NCI-H460 (cell line): ENCODE measurements around the gene NSFL1C. TPM values are rescaled to one million over a fixed set of nuclear protein-coding genes. Genes with fewer than 3 reads are reported as not detected.

Experiments used
- DNase-seq: peaks from one replicate; pipeline ENCODE4 v3.0.0-alpha.2; 2016; ENCODE audit warnings: low read depth; ENCODE audit errors: extremely low read depth
- total RNA-seq: library from RNA; depleted of rRNA; stranded (reverse); fragments of >200 nt; shearing (Covaris generic); gene quantifications from 2 replicates; pipeline ENCODE4 v1.2.3, GENCODE V29; 2014

NSFL1C gene
- total RNA-seq, 1 experiment from 2014 or later = 48.4 TPM

DNA sequence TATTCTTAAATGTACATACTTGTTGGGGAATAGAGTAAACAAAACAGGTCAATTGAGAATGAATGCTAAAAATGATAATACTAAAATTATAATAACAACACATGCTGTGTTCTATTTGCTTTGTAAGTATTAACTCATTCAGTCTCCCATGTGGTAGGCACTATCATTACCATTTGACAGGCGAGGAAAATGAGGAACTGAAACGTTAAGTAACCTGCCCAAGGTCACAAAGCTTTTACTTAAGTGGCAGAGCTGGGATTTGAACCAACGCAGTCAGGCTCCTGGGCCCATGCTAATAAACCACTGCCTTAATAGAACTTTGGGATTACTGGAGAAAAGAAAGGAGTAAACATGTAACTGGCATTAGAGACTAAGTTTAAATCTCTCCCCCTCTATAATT, 3.8 kb downstream of the NSFL1C start:
- no peak for DNase-seq

DNA sequence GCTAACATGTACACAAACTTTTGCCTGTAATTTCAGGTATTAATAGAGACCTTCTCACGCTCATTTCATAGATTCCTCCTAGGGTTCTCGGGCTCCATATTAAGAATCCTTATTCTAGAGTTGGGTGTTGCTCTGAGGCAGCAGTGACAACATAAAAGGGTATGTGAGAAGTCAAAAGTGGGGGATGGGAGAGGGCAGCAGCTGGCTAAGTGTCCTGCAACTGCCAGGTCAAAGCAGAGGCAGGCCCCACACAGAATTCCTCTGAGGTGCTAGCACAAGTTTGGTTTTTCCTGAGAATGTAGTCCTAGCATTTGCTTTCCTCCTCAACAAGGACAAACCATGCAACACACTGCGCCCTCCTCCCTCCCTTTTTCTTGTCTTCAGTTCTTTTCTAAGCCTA, 4.6 kb downstream of the NSFL1C start:
- DNase-seq = no peak

- DNase-seq = no peak
These were observed 6.4 kb downstream of the NSFL1C start for GRCh38 chr20:1460275-1460674.

DNA sequence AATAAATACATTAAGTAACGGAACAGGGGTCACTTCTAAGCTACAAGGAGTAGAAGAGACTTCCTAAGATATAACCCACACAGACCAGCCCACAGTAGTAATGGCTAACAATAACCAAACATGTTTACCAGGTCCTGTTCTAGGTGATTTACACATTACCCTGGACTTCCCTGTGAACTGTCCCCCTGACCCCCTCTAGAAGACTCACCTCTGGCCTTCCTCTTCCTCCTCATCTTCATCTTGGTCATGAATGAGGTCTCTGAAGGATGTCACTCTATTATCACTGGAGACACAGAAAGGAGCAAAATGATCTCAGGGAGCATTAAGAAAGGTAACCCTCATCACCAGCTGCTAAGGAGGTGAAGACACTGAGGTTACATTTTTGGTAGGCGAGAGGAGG, 8.7 kb downstream of the NSFL1C start:
- DNase-seq = no peak

DNA sequence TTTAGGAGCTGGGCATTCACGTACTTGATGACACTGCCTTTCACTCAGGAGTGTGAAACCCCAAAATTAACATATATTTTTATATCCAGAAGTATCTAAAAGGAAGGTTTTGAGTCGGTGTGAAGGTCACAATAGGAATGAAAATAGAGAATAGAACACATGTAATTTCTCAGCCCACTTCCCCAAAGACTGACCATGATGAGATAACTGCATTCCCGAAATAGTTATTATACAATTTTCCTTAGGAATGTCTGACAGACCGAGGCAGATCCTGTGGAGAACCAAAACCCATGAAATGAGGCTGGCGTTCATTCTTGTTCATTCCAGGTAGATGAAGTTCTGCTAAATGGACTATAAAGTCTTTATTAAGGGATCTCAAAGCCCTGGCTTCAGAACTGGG, 10.3 kb downstream of the NSFL1C start:
- DNase-seq = no peak

DNA sequence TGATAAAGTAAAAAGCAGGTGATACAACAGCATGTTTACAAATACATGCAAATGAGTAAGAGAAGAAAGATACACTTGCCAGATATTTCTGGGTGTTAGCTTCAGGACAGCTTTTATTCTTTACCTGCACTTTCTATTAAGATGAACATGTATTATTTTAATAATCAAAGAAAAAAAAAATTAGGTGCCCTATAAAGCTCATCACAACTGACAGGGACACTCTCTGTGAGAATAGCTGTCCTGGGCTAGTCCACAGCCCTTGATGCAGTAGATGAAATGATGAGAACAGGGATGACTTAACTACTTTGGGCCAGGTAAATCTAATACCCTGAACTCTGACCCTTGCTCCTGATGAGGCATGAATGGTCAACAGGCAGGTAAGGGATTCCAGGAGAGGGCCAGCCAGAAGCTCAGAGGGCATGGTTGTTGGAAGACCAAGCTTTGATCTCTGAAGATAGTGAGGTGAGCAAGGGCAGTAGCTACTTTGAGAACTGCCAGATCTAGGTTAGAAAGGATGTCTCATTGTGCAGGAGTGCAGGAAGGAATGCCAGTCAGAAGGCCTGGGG, 15.6 kb downstream of the NSFL1C start:
- DNase-seq = no peak

- no peak for DNase-seq
These were observed 17.3 kb downstream of the NSFL1C start for GRCh38 chr20:1449370-1449769.

DNA sequence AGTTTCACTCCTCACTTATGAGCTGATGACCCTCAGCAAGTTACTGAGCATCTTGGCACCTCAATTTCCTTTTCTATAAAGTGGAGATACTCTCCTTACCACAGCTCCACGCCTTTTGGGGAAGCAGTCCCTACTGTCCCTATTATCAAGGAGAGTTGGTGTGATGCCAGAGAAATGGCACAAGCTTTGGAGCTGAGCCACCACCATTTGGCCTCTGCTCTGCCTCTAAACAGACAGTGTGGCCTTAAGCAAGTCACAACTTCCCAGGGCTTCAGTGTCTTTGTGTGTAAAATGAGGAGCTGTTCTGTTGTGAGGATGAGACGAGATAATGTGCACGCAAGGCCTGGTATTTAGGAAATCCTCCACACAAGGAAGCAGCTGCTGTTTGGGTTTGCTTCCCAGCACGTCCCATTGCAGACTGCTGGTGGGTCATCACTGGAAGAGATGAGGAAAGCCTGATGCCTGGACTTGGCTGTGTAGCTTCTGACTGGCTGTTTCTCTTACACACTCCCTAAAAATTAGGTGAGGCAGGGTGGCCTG, 18.5 kb downstream of the NSFL1C start:
- no peak for DNase-seq

DNA sequence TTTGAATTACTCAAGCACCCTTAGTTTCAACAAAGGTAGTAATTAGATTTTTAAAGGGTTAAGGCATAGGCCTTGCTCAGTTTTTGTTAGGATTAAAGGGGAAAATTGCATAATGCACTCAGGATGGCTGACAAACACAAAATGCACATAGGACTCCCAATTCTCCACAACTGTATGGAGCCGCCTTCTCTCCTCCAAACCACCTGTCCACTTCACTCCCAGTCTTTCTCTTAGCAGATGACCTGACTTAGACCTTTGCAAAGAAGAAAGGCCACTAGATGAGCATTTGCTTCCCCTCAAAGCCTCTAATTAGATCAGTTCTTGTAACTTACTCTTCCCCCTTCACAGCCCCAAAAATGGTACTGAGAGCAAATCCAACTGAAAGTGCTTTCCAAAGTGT, 20.1 kb downstream of the NSFL1C start:
- no peak for DNase-seq

DNA sequence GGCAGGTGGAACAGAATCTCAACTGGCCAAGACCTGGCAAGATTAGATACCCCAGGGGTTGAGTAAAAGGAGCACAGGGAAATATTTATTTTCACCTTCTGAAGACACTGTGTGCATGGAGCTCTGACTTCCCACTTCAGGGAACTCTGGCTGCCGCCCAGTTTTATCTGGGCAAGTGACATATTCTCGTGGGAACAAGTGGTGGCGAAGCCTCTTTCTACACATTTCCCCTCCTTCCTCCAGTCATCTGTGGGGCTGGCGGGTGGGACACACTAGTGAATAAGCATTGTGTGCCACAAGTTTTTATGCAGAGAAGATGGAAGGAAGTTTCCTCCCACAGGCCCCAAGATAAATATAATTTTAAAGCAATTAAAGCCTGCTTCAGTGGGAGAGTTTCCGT, 23.6 kb downstream of the NSFL1C start:
- DNase-seq = no peak

DNA sequence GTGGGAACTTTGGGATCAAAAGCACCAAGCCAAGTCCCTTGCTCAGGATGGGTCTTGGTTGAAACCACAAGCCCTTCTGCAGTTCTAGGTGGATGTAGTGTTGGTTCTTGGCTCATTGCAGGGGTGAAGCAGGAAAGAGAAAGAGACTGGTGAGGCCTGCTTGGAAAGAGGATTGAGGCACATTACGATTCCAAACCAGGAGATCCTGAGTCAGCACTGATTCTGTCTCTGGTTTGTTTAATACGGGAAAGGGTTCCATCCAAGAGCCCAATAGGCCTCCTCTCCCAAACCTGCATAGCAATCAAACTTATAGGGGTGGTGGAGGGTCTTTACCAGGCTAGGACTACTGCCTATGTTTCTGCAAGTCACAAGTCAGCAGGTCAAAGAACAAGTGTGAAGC, 24.3 kb downstream of the NSFL1C start:
- DNase-seq = no peak

DNA sequence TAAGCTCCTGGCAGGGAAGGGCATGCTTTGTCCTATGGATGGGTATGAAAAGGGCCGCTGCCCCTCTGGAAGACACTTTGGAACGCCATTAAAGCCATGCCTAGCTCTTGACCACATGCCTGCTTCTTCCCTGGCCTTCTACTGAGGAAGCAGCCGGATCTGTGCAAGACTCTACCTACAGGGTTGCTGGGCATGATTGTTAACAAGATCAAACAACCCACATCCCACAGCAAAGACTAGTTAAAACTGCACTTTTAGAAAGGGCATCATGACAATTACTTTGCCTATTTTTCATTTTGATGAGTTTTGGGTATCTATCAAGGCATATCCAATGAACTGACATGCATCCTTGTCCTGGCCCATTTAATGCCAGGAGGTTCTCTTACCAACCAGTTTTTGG, 25.5 kb downstream of the NSFL1C start:
- DNase-seq = no peak

DNA sequence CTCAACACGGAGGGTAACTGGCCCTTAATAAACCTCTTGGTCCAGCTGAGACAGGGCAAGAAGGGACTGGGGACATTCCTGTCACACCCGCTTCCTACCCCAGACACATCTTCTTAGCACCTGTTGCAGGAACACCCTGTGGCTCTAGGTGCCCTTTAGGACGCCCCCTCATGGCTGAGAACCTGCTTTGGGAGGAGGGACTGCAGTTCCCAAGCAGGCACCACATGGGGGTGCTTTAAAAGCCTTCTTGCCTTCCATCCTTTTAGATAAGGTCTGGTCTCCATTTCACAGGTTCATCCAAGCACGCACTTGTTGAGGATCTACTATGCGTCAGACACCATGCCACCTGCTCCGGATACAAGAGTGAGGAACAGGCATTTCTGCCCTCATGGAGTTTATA, 26.6 kb downstream of the NSFL1C start:
- DNase-seq = no peak

GRCh38 chr20:1438361-1438760, 28.3 kb downstream of the NSFL1C start:
- no peak for DNase-seq

DNA sequence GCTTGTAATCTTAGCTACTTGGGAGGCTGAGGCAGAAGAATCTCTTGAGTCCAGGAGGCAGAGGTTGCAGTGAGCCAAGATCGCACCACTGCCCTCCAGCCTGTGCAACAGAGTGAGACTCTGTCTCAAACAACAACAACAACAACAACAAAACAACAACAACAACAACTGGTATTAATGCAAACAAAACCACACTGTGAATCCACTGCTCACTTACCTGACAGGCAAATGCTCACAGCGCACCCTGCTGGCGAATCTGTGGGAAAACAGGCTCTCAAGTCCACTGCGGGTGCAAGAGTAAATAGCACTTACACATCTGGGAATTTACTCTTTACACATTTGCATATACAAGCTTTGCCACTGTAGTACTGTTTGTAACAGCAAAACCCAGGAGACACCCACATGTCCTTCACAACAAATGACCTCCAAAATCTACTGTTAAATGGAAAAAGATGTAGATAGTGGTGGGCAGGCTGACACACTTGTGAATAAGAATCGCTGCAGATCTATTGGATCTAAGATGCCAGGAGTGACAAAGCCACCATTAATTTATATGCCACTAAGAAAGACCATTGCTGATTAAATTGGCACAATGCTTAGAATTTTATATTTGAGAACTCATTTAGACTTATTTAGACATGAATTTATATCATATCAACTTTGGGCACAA, 29.3 kb downstream of the NSFL1C start:
- DNase-seq = peak; percentile 73

GRCh38 chr20:1436263-1436662, 30.4 kb downstream of the NSFL1C start:
- DNase-seq = no peak

GRCh38 chr20:1435337-1435699, 31.3 kb downstream of the NSFL1C start:
- no peak for DNase-seq

DNA sequence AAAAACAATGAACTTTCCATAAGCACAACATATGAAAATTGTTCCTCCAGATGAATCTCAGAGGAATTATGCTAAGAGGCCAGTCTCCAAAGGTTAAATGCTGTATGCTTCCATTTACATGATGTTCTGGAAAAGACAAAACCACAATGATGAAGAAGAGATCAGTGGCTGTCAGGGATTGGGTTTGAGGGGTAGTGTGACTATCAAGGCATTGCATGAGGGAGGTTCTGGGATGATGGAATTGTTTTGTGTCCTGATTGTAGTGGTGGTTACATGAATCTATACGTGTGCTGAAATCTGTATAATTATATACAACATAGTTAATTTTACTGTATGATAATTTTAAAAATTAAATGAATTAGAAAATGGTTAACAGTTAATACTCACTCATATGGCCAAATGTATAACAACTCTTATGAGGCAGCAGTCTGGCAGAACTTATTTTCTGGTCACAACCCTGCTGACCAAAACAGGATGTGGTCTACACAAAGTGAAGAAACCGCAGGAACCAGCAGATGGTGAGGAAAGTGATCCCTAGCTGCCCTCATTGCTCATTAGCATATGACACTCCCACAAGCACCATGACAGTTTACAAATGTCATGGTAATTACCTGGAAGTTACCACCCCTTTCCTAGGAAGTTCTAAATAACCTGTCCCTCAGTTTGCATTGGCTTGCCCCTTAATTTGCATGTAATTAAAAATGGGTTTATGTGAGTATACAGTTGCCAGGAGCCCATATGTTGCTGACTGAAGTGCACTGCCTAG, 31.9 kb downstream of the NSFL1C start:
- no peak for DNase-seq

DNA sequence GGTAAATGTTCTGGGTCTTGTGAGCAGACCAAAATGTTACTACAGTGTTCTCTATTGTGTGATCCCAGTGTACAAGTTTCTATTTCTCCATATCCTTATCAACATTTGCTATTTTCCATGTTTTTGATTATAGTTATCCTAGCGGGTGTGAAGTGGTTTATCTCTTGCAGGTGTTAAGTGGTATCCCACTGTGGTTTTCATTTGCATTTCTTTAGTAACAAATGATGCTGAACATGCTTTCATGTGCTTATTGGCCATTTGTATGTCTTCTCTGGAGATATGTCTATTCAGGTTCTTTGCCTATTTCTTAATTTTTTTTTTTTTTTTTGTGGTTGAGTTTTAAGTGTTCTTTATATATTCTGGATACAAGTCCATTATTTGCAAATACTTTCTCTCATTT, 35.5 kb downstream of the NSFL1C start:
- DNase-seq = no peak

GRCh38 chr20:1430004-1430451, 36.6 kb downstream of the NSFL1C start:
- DNase-seq = no peak

- no peak for DNase-seq
These were observed 37.4 kb downstream of the NSFL1C start for GRCh38 chr20:1429143-1429728.
